ENCODE data around the gene TPK1.

The TPK1 gene

GRCh38 chr7:144717720-144718119, 118.1 kb downstream of the TPK1 start:
- no peak for DNase-seq

- no peak for DNase-seq
Measured at GRCh38 chr7:144713850-144714249, 122.0 kb downstream of the TPK1 start.

- no peak for DNase-seq
Measured at GRCh38 chr7:144710791-144711190, 125.1 kb downstream of the TPK1 start.

GRCh38 chr7:144709066-144709465, 126.8 kb downstream of the TPK1 start:
- DNase-seq = no peak

- no peak for DNase-seq
Measured at GRCh38 chr7:144691240-144691639, 144.6 kb downstream of the TPK1 start.

- no peak for DNase-seq
Measured at GRCh38 chr7:144682581-144683280, 153.1 kb downstream of the TPK1 start.

- no peak for DNase-seq
Measured at GRCh38 chr7:144676492-144676891, 159.4 kb downstream of the TPK1 start.

- DNase-seq = no peak
Measured at GRCh38 chr7:144674550-144674949, 161.3 kb downstream of the TPK1 start.

- no peak for DNase-seq
Measured at GRCh38 chr7:144672869-144673268, 163.0 kb downstream of the TPK1 start.

- DNase-seq = no peak
Measured at GRCh38 chr7:144671429-144671828, 164.4 kb downstream of the TPK1 start.

- no peak for DNase-seq
Measured at GRCh38 chr7:144670218-144670617, 165.6 kb downstream of the TPK1 start.

GRCh38 chr7:144668503-144668902, 167.3 kb downstream of the TPK1 start:
- no peak for DNase-seq

GRCh38 chr7:144665689-144666381, 170.0 kb downstream of the TPK1 start:
- no peak for DNase-seq

GRCh38 chr7:144659211-144659610, 176.6 kb downstream of the TPK1 start:
- DNase-seq = no peak

- DNase-seq = no peak
Measured at GRCh38 chr7:144656965-144657517, 178.8 kb downstream of the TPK1 start.

GRCh38 chr7:144653449-144653848, 182.4 kb downstream of the TPK1 start:
- DNase-seq = no peak

- DNase-seq = no peak
Measured at GRCh38 chr7:144650439-144650838, 185.4 kb downstream of the TPK1 start.

GRCh38 chr7:144649120-144649519, 186.7 kb downstream of the TPK1 start:
- DNase-seq = no peak

- DNase-seq = no peak
Measured at GRCh38 chr7:144641389-144642044, 194.3 kb downstream of the TPK1 start.

GRCh38 chr7:144632724-144633123, 203.1 kb downstream of the TPK1 start:
- no peak for DNase-seq

GRCh38 chr7:144629598-144629997, 206.3 kb downstream of the TPK1 start:
- no peak for DNase-seq

- DNase-seq = no peak
Measured at GRCh38 chr7:144629011-144629410, 206.8 kb downstream of the TPK1 start.

- no peak for DNase-seq
Measured at GRCh38 chr7:144628176-144628575, 207.7 kb downstream of the TPK1 start.

GRCh38 chr7:144622745-144623144, 213.1 kb downstream of the TPK1 start:
- DNase-seq = no peak
